Ramos (cell line): ENCODE data around the gene BCAS1.
"Not testable (repeated sequence)": the region's sequence is repeated elsewhere in the genome, so short reads cannot be mapped to it uniquely, and the experiment has no call there.

Experiments
- in situ Hi-C: fragments of 300-500 bp; cut with MboI; formaldehyde crosslinking; loops from one replicate; pipeline ENCODE4 v1.14.3; 2022; ENCODE audit warnings: low sequenced_read_pairs; ENCODE audit not compliant: unreplicated experiment

The BCAS1 gene

GRCh38 chr20:53973882-53974281, 96.5 kb downstream of the BCAS1 start:
- in situ Hi-C loops: not testable (repeated sequence)

- in situ Hi-C loops: no loop called here
Measured at GRCh38 chr20:53972179-53972578, 98.2 kb downstream of the BCAS1 start.

DNA sequence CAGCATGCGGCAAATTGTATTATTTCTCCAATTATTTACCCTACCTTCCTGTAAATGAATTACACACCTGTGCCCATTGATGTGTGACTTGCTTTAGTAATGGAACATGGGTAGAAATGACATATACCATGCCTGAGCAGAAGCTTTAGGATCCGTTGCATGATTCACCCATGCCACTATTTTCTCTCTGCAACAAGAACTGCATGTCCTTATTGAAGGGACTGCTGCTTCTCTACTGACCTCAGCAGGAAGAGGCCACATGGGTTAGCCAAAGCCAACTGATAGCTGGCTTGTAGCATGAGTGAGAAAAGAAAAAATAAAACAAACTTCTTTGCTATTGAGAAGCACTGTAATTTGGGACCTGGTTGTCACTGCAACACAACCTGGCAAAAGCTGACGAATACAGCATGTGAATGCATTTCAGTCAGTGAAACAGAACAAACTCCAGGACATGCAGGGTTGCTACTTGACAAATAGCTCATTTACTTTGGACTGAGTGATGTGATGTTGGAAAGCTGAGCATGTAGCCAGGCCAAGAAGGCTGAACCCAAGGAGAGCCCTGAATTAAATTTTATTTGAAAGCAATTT, 99.2 kb downstream of the BCAS1 start:
- in situ Hi-C loops: no loop called here

DNA sequence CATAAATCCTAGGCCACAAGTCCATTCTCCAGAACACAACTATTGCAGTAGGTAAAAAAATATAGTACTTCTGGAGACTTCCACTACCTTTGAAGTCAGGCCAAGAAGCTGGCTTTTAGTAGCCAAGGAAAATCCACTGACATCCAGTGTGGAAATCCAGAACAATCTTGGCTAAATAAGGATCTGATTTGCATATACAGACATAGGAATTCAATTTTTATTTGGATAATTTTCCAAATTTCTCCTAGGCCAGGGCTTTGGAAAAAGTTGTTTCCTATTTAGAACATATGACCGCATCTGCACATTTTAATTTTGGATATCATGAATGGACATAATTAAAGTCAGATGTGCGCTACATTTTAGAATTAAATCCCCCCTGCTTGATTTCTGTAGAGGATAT, 100.2 kb downstream of the BCAS1 start:
- in situ Hi-C loops: no loop called here

GRCh38 chr20:53967527-53967926, 102.9 kb downstream of the BCAS1 start:
- in situ Hi-C loops: no loop called here

DNA sequence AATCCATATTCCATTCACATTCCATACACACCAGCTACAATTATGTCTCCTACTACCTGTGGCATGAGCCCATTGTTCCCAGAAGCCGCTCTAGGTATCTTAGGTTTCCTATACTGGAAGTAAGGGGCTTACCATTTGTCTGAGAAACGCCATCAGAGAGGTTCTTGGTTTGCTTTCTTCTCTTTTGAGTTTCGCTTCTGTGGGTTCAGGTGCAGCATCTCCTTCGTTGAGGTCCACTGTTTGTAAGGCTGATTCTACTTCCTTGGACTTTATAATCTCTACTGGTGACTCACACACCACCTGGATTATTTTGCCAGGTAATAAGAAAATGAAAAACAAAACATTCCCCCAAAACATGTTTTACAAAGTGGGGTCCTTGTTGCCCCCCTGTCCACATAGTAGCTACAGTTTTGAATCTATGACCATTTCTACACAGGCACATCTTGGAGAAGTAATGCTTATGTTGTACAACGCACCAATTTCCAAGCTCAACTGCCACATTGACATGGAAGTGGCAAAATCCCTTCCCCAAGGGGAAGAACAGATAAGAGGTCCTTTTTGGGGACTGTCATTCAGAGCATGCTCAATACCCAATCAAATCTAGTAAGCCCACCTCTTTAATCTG, 103.5 kb downstream of the BCAS1 start:
- in situ Hi-C loops: no loop called here

GRCh38 chr20:53964501-53965253, 105.7 kb downstream of the BCAS1 start:
- in situ Hi-C loops: no loop called here

GRCh38 chr20:53964067-53964466, 106.3 kb downstream of the BCAS1 start:
- in situ Hi-C loops: no loop called here

- in situ Hi-C loops: no loop called here
Measured at GRCh38 chr20:53963635-53964034, 106.8 kb downstream of the BCAS1 start.

GRCh38 chr20:53962388-53962787, 108.0 kb downstream of the BCAS1 start:
- in situ Hi-C loops: no loop called here

DNA sequence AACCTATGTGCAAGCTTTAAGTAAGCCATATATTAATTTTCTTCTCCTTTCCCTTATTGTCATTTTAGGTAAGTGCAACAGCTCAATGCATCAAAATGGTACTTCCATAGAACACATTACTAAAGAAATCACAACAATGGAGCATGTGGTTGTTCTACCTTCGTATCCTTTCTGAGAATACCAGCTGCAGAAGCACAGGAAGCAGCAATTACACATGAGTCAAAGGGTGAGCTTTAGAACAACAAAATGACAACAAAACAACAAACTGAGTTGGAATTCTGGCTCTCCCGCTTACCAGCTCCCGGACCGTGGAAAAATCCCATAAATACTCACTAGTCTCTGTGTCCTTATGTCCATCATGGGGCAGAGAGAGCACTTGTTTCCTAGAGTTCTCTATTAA, 108.9 kb downstream of the BCAS1 start:
- in situ Hi-C loops: no loop called here

DNA sequence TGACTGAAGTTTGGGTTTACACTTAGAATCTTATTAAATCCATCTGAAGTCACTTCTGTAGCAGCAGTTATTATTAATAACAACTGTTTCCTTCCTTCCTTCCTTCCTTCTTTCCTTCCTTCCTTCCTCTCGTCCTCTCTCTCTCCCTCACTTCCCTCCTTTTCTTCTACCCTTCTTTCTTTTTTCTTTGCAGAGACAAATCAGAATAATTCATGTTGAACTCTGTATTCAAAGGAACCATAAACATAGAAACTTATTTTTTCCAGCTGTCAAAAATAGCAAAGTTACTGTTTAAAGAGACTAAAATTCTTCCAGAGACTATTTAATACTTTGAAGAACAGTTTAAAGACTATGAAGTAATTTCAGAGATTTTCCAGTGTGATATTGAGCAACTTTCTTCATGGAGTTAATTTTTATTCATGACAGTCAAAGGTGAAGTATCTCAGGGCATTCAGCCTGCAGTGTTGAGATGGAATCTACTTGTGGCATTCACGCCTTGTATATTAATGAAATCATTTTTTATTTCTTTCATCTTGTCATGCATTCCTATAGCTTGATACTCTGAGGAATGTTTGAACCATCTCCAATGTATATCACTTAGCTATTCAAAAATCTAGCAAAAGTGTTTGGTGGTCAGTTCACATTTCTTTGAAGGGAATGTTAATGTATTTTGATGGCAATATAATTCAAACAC, 109.7 kb downstream of the BCAS1 start:
- in situ Hi-C loops: no loop called here

- in situ Hi-C loops: no loop called here
Measured at GRCh38 chr20:53959911-53960578, 110.3 kb downstream of the BCAS1 start.

DNA sequence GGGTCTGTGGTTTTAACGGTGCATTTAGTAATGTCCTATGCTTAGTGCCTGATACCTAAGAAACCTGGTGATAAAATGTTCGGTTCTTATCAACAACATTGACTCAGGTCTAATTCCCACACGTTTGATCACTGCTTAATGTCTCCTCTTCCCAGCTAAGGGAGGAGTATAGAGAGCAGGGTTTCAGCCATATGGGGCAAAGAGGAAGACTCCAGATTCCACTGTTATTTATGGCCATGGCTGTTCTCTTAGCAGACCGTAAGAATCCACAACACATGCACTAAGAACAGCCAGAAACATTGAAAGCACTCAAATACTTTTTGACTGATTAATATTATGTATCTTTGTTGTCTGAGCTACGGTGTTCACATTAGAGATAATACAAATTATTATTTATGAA, 112.1 kb downstream of the BCAS1 start:
- in situ Hi-C loops: no loop called here

DNA sequence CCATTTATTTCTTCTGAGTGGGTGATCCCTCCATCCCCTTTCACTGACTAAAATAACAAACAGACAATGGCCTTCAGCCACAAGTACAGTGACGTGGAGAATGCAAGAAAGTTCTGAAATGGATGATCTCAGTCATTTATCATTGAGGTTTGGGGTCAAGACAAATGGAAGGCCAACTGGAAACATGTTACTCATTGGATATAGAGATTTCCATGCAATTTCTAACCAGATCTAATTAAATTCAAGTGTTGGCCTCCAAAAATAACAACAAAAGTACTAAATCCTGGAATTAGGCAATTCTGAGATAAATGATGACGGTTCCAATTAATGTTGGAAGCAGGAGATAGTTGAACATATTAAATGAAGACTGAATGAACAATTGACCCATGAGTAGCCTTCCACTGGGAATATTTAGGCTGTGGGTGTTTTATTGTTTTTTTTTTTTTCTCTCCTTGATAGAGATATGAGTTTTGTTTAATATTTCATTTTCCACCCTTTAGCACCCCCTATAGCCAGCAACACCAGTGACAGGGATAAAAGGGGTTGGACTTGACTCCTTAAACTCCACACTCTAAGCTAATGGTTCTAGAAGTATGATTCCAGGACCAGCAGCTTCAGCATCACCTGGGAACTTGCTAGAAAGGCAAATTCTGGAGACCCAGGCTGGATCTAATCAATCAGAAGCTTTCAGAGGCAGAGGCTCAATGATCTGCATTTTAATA, 112.8 kb downstream of the BCAS1 start:
- in situ Hi-C loops: no loop called here

GRCh38 chr20:53956013-53956715, 114.2 kb downstream of the BCAS1 start:
- in situ Hi-C loops: no loop called here

- in situ Hi-C loops: no loop called here
Measured at GRCh38 chr20:53954723-53955658, 115.4 kb downstream of the BCAS1 start.

- in situ Hi-C loops: no loop called here
Measured at GRCh38 chr20:53952528-53953096, 117.8 kb downstream of the BCAS1 start.
